GM23338 (cell line): Measurements from ENCODE around the gene GNAT1. TPM values are rescaled to one million over a fixed set of nuclear protein-coding genes. Genes with fewer than 3 reads are reported as not detected.
A peak's percentile ranks its signal among the peaks of the same experiment; 100 is the strongest.

Source experiments
- ATAC-seq: fragments of 200-7000 bp; cut with Tn5 transposase; 3 replicates; pipeline ENCODE4 v1.9.1; 2020
- DNase-seq: peaks from one replicate; pipeline ENCODE4 v3.0.0-alpha.2; 2015; ENCODE audit warnings: low spot score
- H2AFZ ChIP-seq: fragments of 200-600 bp; sonication (generic); 2 replicates; pipeline ENCODE4 v1.8.0; 2016; ENCODE audit warnings: antibody characterized with exemption, mild to moderate bottlenecking, moderate library complexity
- H3F3A ChIP-seq: fragments of 200-600 bp; sonication (generic); replicated peaks from 2 replicates; pipeline ENCODE4 v1.8.0; 2017; ENCODE audit warnings: antibody characterized with exemption, mixed run types, low read depth
- H3K27ac ChIP-seq: fragments of 200-600 bp; sonication (generic); 2 replicates; pipeline ENCODE4 v1.6.1; 2016; ENCODE audit warnings: low read depth
- H3K27me3 ChIP-seq: fragments of 200-600 bp; sonication (generic); 2 replicates; pipeline ENCODE4 v1.8.0; 2016; ENCODE audit warnings: mild to moderate bottlenecking, mixed run types, moderate library complexity; ENCODE audit not compliant: insufficient read depth
- H3K36me3 ChIP-seq: fragments of 200-600 bp; sonication (generic); 2 replicates; pipeline ENCODE4 v1.8.0; 2016; ENCODE audit warnings: mild to moderate bottlenecking; ENCODE audit not compliant: insufficient read depth
- H3K4me1 ChIP-seq: fragments of 200-600 bp; sonication (generic); 2 replicates; pipeline ENCODE4 v1.8.0; 2016; ENCODE audit warnings: mild to moderate bottlenecking, moderate library complexity; ENCODE audit not compliant: insufficient read depth
- H3K4me2 ChIP-seq: fragments of 200-600 bp; sonication (generic); 2 replicates; pipeline ENCODE4 v1.7.1; 2017; ENCODE audit warnings: mixed run types
- H3K4me3 ChIP-seq: fragments of 200-600 bp; sonication (generic); 2 replicates; pipeline ENCODE4 v1.6.1; 2016; ENCODE audit warnings: mixed run types
- H3K79me2 ChIP-seq: fragments of 200-600 bp; sonication (generic); replicated peaks from 2 replicates; pipeline ENCODE4 v1.8.0; 2017; ENCODE audit warnings: mild to moderate bottlenecking; ENCODE audit not compliant: insufficient read depth
- H3K9me2 ChIP-seq: fragments of 200-600 bp; sonication (generic); 2 replicates; pipeline ENCODE4 v1.8.0; 2017; ENCODE audit not compliant: insufficient read depth
- H4K20me1 ChIP-seq: fragments of 200-600 bp; sonication (generic); replicated peaks from 2 replicates; pipeline ENCODE4 v1.8.0; 2017; ENCODE audit warnings: mild to moderate bottlenecking; ENCODE audit not compliant: insufficient read depth
- H3K27ac Mint-ChIP-seq: 2 replicates; pipeline ENCODE4 v1.8.0; 2020; ENCODE audit warnings: inconsistent platforms, mild to moderate bottlenecking, moderate library complexity, mixed read lengths
- H3K27me3 Mint-ChIP-seq: 3 replicates; pipeline ENCODE4 v1.8.0; 2022; ENCODE audit warnings: low read depth, mild to moderate bottlenecking, moderate library complexity, mixed read lengths, inconsistent platforms; ENCODE audit not compliant: insufficient read depth, poor library complexity
- H3K36me3 Mint-ChIP-seq: 3 replicates; pipeline ENCODE4 v1.8.0; 2021; ENCODE audit warnings: low read depth, mild to moderate bottlenecking, inconsistent platforms, moderate library complexity, mixed read lengths
- H3K4me1 Mint-ChIP-seq: 3 replicates; pipeline ENCODE4 v1.8.0; 2020; ENCODE audit warnings: mild to moderate bottlenecking, inconsistent platforms, mixed read lengths
- H3K4me3 Mint-ChIP-seq: 3 replicates; pipeline ENCODE4 v1.8.0; 2021; ENCODE audit warnings: moderate library complexity, mild to moderate bottlenecking, inconsistent platforms, mixed read lengths
- H3K9me3 Mint-ChIP-seq: 3 replicates; pipeline ENCODE4 v1.8.0; 2020; ENCODE audit warnings: moderate library complexity, mild to moderate bottlenecking, inconsistent platforms, mixed read lengths
- CREB1 ChIP-seq: fragments of 250-450 bp; sonication (Bioruptor Pico); IDR thresholded peaks from 2 replicates; pipeline ENCODE4 v1.5.0; 2020; ENCODE audit warnings: low read depth, mild to moderate bottlenecking, moderate library complexity
- EZH2 ChIP-seq: fragments of 200-600 bp; sonication (generic); IDR thresholded peaks from one replicate; pipeline ENCODE4 v1.8.0; 2017; ENCODE audit warnings: antibody characterized with exemption, mild to moderate bottlenecking, low read depth; ENCODE audit not compliant: unreplicated experiment
- JUNB ChIP-seq: IDR thresholded peaks from one replicate; pipeline ENCODE4 v1.6.1; 2016; ENCODE audit warnings: antibody characterized with exemption; ENCODE audit not compliant: unreplicated experiment
- NANOG ChIP-seq: IDR thresholded peaks from 2 replicates; pipeline ENCODE4 v1.6.1; 2016; ENCODE audit warnings: antibody characterized with exemption, borderline replicate concordance
- POLR2AphosphoS5 ChIP-seq: IDR thresholded peaks from 2 replicates; pipeline ENCODE4 v1.6.1; 2016; ENCODE audit warnings: antibody characterized with exemption, low read depth
- ZNF114 ChIP-seq: fragments of 250-450 bp; sonication (Bioruptor Pico); IDR thresholded peaks from 2 replicates; pipeline ENCODE4 v1.5.0; 2020; ENCODE audit warnings: mild to moderate bottlenecking, moderate library complexity
- ZNF331 ChIP-seq: fragments of 250-450 bp; sonication (Bioruptor Pico); IDR thresholded peaks from 2 replicates; pipeline ENCODE4 v1.5.0; 2020; ENCODE audit warnings: low read depth, mild to moderate bottlenecking, moderate library complexity
- polyA plus RNA-seq: library from polyadenylated mRNA; unstranded; fragments of >200 nt; fragmentation: Nextera tagmentation; extraction: Ambion mirVana; gene quantifications from 2 replicates; pipeline ENCODE4 v1.2.1, GENCODE V29; 2016
- total RNA-seq: library from RNA; depleted of rRNA; stranded (reverse); fragments of >200 nt; shearing (Covaris generic); gene quantifications from 2 replicates; pipeline ENCODE4 v1.2.3, GENCODE V29; 2014
- TF ChIP-seq, protein P1 (sequence below), 2 experiments: fragments of 200-600 bp in 1 of 2; sonication (generic) in 1 of 2; conservative IDR thresholded peaks; 2 replicates each; pipeline versions ENCODE4 v1.5.1 to v1.6.1; 2016 to 2017; ENCODE audit warnings: antibody characterized with exemption in 2 of 2, low read depth in 2 of 2, mild to moderate bottlenecking in 2 of 2, moderate library complexity in 1 of 2
- TF ChIP-seq, protein P2 (sequence below): IDR thresholded peaks from one replicate; pipeline ENCODE4 v1.6.1; 2018; ENCODE audit warnings: antibody characterized with exemption; ENCODE audit not compliant: unreplicated experiment
- TF ChIP-seq, protein P3 (sequence below): IDR thresholded peaks from 2 replicates; pipeline ENCODE4 v1.6.1; 2016; ENCODE audit warnings: antibody characterized with exemption

GNAT1 gene
- total and polyA plus RNA-seq, 2 experiments from 2014 or later, result not detected

DNA sequence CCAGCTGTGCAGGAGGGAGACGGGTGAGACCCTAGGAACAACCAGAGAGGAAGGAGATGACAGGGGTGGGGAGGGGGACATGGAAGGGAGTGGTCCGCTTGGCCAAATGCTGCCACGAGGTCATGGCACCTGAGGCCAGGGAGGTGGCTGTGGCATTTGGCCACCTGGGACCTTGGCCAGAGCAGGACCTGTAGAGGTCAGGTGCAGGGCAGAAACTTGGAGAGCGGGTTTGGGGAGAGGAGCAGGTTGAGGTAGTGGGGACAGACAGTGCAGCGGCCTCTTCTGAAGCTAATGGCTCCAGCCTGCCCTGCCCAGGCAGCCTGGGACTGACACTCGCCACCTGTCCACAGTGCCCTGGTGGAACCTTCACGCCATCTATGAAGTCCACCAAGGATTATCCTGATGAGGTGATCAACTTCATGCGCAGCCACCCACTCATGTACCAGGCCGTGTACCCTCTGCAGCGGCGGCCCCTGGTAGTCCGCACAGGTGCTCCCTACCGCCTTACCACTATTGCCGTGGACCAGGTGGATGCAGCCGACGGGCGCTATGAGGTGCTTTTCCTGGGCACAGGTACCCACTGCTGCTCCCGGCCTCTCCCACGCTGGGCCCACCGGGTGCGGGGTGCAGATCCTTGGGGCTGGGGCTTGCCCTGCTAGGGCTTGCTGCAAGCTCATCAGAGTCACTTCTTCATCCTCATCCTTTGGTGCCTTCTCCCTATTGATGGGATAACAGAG lies 7.0 kb upstream of the GNAT1 start (continued):
- TF ChIP-seq POLR2AphosphoS5 (no peak), CREB1 (CRISPR knock-in tag) (no peak), NANOG (no peak), EZH2 (no peak), ZNF331 (CRISPR knock-in tag) (no peak), JUNB (no peak), ZNF114 (CRISPR knock-in tag) (no peak)
- TF ChIP-seq, protein P1, sequence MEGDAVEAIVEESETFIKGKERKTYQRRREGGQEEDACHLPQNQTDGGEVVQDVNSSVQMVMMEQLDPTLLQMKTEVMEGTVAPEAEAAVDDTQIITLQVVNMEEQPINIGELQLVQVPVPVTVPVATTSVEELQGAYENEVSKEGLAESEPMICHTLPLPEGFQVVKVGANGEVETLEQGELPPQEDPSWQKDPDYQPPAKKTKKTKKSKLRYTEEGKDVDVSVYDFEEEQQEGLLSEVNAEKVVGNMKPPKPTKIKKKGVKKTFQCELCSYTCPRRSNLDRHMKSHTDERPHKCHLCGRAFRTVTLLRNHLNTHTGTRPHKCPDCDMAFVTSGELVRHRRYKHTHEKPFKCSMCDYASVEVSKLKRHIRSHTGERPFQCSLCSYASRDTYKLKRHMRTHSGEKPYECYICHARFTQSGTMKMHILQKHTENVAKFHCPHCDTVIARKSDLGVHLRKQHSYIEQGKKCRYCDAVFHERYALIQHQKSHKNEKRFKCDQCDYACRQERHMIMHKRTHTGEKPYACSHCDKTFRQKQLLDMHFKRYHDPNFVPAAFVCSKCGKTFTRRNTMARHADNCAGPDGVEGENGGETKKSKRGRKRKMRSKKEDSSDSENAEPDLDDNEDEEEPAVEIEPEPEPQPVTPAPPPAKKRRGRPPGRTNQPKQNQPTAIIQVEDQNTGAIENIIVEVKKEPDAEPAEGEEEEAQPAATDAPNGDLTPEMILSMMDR (conservative IDR thresholded peaks at IDR 0.05; ENCODE audit: low read depth in 2 of 2), result no peak

DNA sequence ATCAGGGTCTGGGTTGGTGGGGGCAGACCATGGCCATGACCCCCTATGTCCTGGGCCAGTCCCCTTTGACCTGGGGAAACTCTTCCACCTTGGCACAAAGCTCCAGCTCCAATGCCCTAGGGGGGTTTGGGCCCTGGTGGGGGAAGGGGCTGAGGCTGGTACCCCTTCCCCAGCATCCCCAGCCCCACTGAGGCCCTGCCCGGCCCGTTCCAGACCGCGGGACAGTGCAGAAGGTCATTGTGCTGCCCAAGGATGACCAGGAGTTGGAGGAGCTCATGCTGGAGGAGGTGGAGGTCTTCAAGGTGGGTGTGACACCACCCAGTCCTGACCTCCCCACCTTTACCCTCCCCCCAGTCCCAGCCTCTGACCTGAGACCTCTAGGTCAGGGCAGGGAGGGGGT lies 6.2 kb upstream of the GNAT1 start:
- no peaks in the 10 kb centered on the region for H3K79me2 ChIP-seq
- H3F3A ChIP-seq, result peaks cover 6% of the 10 kb centered on the region
- H3K36me3 ChIP-seq, result no peaks in the 10 kb centered on the region; the same call in 1 of the 2 replicates
- no peak overlapping the region for H3K27ac Mint-ChIP-seq
- no peaks in the 10 kb centered on the region for H3K9me3 Mint-ChIP-seq
- H3K4me3 ChIP-seq, result no peak overlapping the region
- no peak overlapping the region for H2AFZ ChIP-seq
- peaks cover 34% of the 10 kb centered on the region for H3K36me3 Mint-ChIP-seq
- H3K27me3 Mint-ChIP-seq, result peaks cover 10% of the 10 kb centered on the region
- H3K9me2 ChIP-seq, result no peaks in the 10 kb centered on the region
- DNase-seq, result no peak
- no peak for ATAC-seq
- no peak overlapping the region for H3K4me2 ChIP-seq
- no peak overlapping the region for H3K4me3 Mint-ChIP-seq
- no peaks in the 10 kb centered on the region for H3K4me1 ChIP-seq
- no peak overlapping the region for H3K27ac ChIP-seq
- no peaks in the 10 kb centered on the region; the same call in 1 of the 2 replicates for H4K20me1 ChIP-seq
- TF ChIP-seq EZH2, result no peak
- TF ChIP-seq NANOG, result no peak
- TF ChIP-seq, protein P2, sequence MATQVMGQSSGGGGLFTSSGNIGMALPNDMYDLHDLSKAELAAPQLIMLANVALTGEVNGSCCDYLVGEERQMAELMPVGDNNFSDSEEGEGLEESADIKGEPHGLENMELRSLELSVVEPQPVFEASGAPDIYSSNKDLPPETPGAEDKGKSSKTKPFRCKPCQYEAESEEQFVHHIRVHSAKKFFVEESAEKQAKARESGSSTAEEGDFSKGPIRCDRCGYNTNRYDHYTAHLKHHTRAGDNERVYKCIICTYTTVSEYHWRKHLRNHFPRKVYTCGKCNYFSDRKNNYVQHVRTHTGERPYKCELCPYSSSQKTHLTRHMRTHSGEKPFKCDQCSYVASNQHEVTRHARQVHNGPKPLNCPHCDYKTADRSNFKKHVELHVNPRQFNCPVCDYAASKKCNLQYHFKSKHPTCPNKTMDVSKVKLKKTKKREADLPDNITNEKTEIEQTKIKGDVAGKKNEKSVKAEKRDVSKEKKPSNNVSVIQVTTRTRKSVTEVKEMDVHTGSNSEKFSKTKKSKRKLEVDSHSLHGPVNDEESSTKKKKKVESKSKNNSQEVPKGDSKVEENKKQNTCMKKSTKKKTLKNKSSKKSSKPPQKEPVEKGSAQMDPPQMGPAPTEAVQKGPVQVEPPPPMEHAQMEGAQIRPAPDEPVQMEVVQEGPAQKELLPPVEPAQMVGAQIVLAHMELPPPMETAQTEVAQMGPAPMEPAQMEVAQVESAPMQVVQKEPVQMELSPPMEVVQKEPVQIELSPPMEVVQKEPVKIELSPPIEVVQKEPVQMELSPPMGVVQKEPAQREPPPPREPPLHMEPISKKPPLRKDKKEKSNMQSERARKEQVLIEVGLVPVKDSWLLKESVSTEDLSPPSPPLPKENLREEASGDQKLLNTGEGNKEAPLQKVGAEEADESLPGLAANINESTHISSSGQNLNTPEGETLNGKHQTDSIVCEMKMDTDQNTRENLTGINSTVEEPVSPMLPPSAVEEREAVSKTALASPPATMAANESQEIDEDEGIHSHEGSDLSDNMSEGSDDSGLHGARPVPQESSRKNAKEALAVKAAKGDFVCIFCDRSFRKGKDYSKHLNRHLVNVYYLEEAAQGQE, result no peak
- TF ChIP-seq, protein P3, sequence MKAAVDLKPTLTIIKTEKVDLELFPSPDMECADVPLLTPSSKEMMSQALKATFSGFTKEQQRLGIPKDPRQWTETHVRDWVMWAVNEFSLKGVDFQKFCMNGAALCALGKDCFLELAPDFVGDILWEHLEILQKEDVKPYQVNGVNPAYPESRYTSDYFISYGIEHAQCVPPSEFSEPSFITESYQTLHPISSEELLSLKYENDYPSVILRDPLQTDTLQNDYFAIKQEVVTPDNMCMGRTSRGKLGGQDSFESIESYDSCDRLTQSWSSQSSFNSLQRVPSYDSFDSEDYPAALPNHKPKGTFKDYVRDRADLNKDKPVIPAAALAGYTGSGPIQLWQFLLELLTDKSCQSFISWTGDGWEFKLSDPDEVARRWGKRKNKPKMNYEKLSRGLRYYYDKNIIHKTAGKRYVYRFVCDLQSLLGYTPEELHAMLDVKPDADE, result no peak
- TF ChIP-seq ZNF331 (CRISPR knock-in tag), result no peak
- 0 out of 2 replicates have a peak, but pooled peaks have one; percentile 1 for TF ChIP-seq POLR2AphosphoS5
- H3K27me3 ChIP-seq, result no peaks in the 10 kb centered on the region
- H3K4me1 Mint-ChIP-seq, result peaks cover 9% of the 10 kb centered on the region; the same call in 2 of the 3 replicates
